GM18498 (cell line): ENCODE results near the gene TCF7.

Experiments
- ATAC-seq: cut with Tn5 transposase; IDR thresholded peaks from one replicate; pipeline ENCODE4 v1.9.1; 2021; ENCODE audit warnings: mild to moderate bottlenecking, moderate library complexity; ENCODE audit not compliant: unreplicated experiment

Gene TCF7

GRCh38 chr5:134128648-134128995, 14.1 kb downstream of the TCF7 start:
- ATAC-seq = no peak

- no peak for ATAC-seq
Observed at GRCh38 chr5:134129411-134130238, 15.1 kb downstream of the TCF7 start.

GRCh38 chr5:134130239-134130945, 15.9 kb downstream of the TCF7 start:
- ATAC-seq = no peak

- ATAC-seq = no peak
Observed at GRCh38 chr5:134131165-134131564, 16.7 kb downstream of the TCF7 start.

GRCh38 chr5:134131578-134132350, 17.3 kb downstream of the TCF7 start:
- no peak for ATAC-seq

- ATAC-seq = peak; percentile 69
Observed at GRCh38 chr5:134132372-134133187, 18.1 kb downstream of the TCF7 start.

- ATAC-seq = no peak
Observed at GRCh38 chr5:134133188-134133994, 18.9 kb downstream of the TCF7 start.

- no peak for ATAC-seq
Observed at GRCh38 chr5:134133995-134134541, 19.6 kb downstream of the TCF7 start.

GRCh38 chr5:134135091-134135655, 20.7 kb downstream of the TCF7 start:
- ATAC-seq = no peak

GRCh38 chr5:134136221-134136631, 21.7 kb downstream of the TCF7 start:
- ATAC-seq = no peak

GRCh38 chr5:134136771-134137170, 22.3 kb downstream of the TCF7 start:
- no peak for ATAC-seq

GRCh38 chr5:134138416-134139376, 24.2 kb downstream of the TCF7 start:
- peak; percentile 63 for ATAC-seq

GRCh38 chr5:134139377-134139851, 24.9 kb downstream of the TCF7 start:
- no peak for ATAC-seq

- ATAC-seq = no peak
Observed at GRCh38 chr5:134139891-134140469, 25.5 kb downstream of the TCF7 start.

GRCh38 chr5:134140530-134141201, 26.2 kb downstream of the TCF7 start:
- peak; percentile 49 for ATAC-seq

GRCh38 chr5:134141331-134142050, 27.0 kb downstream of the TCF7 start:
- no peak for ATAC-seq
